ENCODE measurements around the gene VPS26A.

DNA sequence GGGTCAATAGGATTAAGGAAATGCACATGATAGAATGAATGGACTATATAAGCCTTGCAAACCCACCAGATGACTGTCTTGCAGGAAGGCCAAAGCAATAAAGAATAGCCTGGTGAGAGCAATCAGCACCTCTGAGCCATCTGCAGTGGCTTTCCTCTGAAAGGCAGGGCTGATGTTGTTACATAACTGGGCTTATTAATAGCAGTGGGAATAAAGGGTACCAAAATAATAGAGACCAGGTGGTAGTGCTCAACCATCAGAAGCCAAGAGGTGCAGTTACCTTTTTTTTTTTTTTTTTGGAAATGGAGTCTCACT, 16.8 kb upstream of the VPS26A start:
- no peak for TF ChIP-seq CTCF (conservative IDR thresholded peaks at IDR 0.05; ENCODE audit: low read depth in 2 of 2)
- TF ChIP-seq POLR2AphosphoS5 (IDR thresholded peaks at IDR 0.05; ENCODE audit: low read depth) = no peak
- no peak for TF ChIP-seq JUNB (IDR thresholded peaks at IDR 0.05; ENCODE audit: unreplicated experiment)
- no peak for TF ChIP-seq EZH2 (IDR thresholded peaks at IDR 0.05; ENCODE audit: low read depth, unreplicated experiment)
- TF ChIP-seq ZNF331 (CRISPR knock-in tag; IDR thresholded peaks at IDR 0.05; ENCODE audit: low read depth) = no peak
- TF ChIP-seq CREB1 (CRISPR knock-in tag; IDR thresholded peaks at IDR 0.05; ENCODE audit: low read depth) = no peak
- TF ChIP-seq REST (IDR thresholded peaks at IDR 0.05; ENCODE audit: unreplicated experiment) = no peak

Measured in GM23338 (cell line).